IMR-90 (cell line): ENCODE data around the gene BEX5. TPM values are rescaled to one million over a fixed set of nuclear protein-coding genes. Genes with fewer than 3 reads are reported as not detected.

Source experiments
- ATAC-seq: fragments of 200-7000 bp; cut with Tn5 transposase; 2 replicates; pipeline ENCODE4 v1.9.1; 2020; ENCODE audit warnings: low read depth, mild to moderate bottlenecking, moderate library complexity
- BruUV-seq: library from RNA; stranded (reverse); fragments of 400-500 nt; replicated peaks from 2 replicates; lab custom pipeline; 2021; lab: Mats Ljungman, UMichigan
- CTCF ChIA-PET: fragments of 300-600 bp; formaldehyde crosslinking; extraction: SDS; loops from one replicate; lab custom pipeline; 2021; ENCODE audit warnings: antibody characterized with exemption; lab: Yijun Ruan, JAX
- POLR2A ChIA-PET: fragments of 300-600 bp; sonication (Branson Sonifier 250); formaldehyde crosslinking; loops from one replicate; lab custom pipeline; 2022; ENCODE audit warnings: antibody characterized with exemption; ENCODE audit not compliant: unreplicated experiment; lab: Charles Lee
- DNase-seq: peaks from one replicate; pipeline ENCODE4 v3.0.0; 2013
- H2AFZ ChIP-seq: replicated peaks from 2 replicates; pipeline ENCODE3; 2013; ENCODE audit warnings: low read length, mild to moderate bottlenecking; ENCODE audit not compliant: poor library complexity
- H2AK5ac ChIP-seq: 2 replicates; pipeline ENCODE4 v1.6.1; 2013; ENCODE audit warnings: low read depth, low read length, inconsistent platforms
- H2AK9ac ChIP-seq: replicated peaks from 2 replicates; pipeline ENCODE3; 2013; ENCODE audit warnings: mild to moderate bottlenecking, low read depth, low read length, moderate library complexity; ENCODE audit not compliant: poor library complexity
- H2BK120ac ChIP-seq: 2 replicates; pipeline ENCODE4 v1.6.1; 2013; ENCODE audit warnings: low read depth, low read length, inconsistent platforms
- H2BK15ac ChIP-seq: 3 replicates; pipeline ENCODE4 v1.6.1; 2013; ENCODE audit warnings: low read depth, low read length, inconsistent platforms
- H2BK20ac ChIP-seq: 2 replicates; pipeline ENCODE4 v1.6.1; 2013; ENCODE audit warnings: low read depth, mild to moderate bottlenecking, inconsistent platforms, low read length, moderate library complexity
- H2BK5ac ChIP-seq: 2 replicates; pipeline ENCODE4 v1.6.1; 2013; ENCODE audit warnings: mild to moderate bottlenecking, low read depth, low read length, inconsistent platforms; ENCODE audit not compliant: poor library complexity, severe bottlenecking
- H3K14ac ChIP-seq: replicated peaks from 2 replicates; pipeline ENCODE4 v1.6.1; 2013; ENCODE audit warnings: low read depth, low read length, inconsistent platforms
- H3K18ac ChIP-seq: 2 replicates; pipeline ENCODE4 v1.6.1; 2013; ENCODE audit warnings: low read depth, low read length, control low read depth
- H3K23ac ChIP-seq: 2 replicates; pipeline ENCODE4 v1.6.1; 2013; ENCODE audit warnings: low read depth, low read length, inconsistent platforms
- H3K27ac ChIP-seq: 2 replicates; pipeline ENCODE4 v1.5.1; 2013; ENCODE audit warnings: mild to moderate bottlenecking, control low read depth, low read length; ENCODE audit not compliant: insufficient read depth
- H3K27me3 ChIP-seq: 2 replicates; pipeline ENCODE4 v1.6.1; 2013; ENCODE audit warnings: low read length; ENCODE audit not compliant: control insufficient read depth, insufficient read depth
- H3K36me3 ChIP-seq: 2 replicates; pipeline ENCODE4 v1.6.1; 2013; ENCODE audit warnings: low read length, mixed read lengths; ENCODE audit not compliant: control insufficient read depth, insufficient read depth
- H3K4ac ChIP-seq: 2 replicates; pipeline ENCODE4 v1.6.1; 2013; ENCODE audit warnings: low read depth, low read length, inconsistent platforms
- H3K4me1 ChIP-seq: 2 replicates; pipeline ENCODE4 v1.6.1; 2013; ENCODE audit warnings: low read length, mixed read lengths; ENCODE audit not compliant: control insufficient read depth, insufficient read depth
- H3K4me2 ChIP-seq: 2 replicates; pipeline ENCODE4 v1.6.1; 2013; ENCODE audit warnings: low read depth, mild to moderate bottlenecking, control low read depth, low read length, moderate library complexity
- H3K4me3 ChIP-seq: 2 replicates; pipeline ENCODE4 v1.5.1; 2013; ENCODE audit warnings: low read depth, mild to moderate bottlenecking, control low read depth, low read length, moderate library complexity; ENCODE audit not compliant: insufficient read depth
- H3K56ac ChIP-seq: 2 replicates; pipeline ENCODE4 v1.6.1; 2013; ENCODE audit warnings: low read length, inconsistent platforms; ENCODE audit not compliant: insufficient read depth; ENCODE audit errors: extremely low read depth
- H3K79me1 ChIP-seq, 2 experiments: 2 replicates each; pipeline ENCODE4 v1.6.1; 2013; ENCODE audit warnings: low read length in 2 of 2, inconsistent platforms in 1 of 2, low read depth in 1 of 2
- H3K9ac ChIP-seq: 2 replicates; pipeline ENCODE4 v1.6.1; 2013; ENCODE audit warnings: low read depth, low read length, control low read depth
- H3K9me1 ChIP-seq: 2 replicates; pipeline ENCODE4 v1.6.1; 2013; ENCODE audit warnings: low read length, inconsistent platforms; ENCODE audit not compliant: insufficient read depth
- H3K9me3 ChIP-seq: 2 replicates; pipeline ENCODE4 v1.6.1; 2013; ENCODE audit warnings: low read length; ENCODE audit not compliant: control insufficient read depth, insufficient read depth
- H4K20me1 ChIP-seq: 2 replicates; pipeline ENCODE4 v1.6.1; 2013; ENCODE audit warnings: low read length, inconsistent platforms; ENCODE audit not compliant: insufficient read depth
- H4K5ac ChIP-seq: 2 replicates; pipeline ENCODE4 v1.6.1; 2013; ENCODE audit warnings: mild to moderate bottlenecking, low read depth, low read length, control low read depth
- H4K8ac ChIP-seq, 2 experiments: 2 replicates each; pipeline ENCODE4 v1.6.1; 2013; ENCODE audit warnings: low read depth in 2 of 2, low read length in 2 of 2, control low read depth in 1 of 2, inconsistent platforms in 1 of 2
- H4K91ac ChIP-seq: 2 replicates; pipeline ENCODE4 v1.6.1; 2013; ENCODE audit warnings: low read depth, low read length, inconsistent platforms; ENCODE audit not compliant: insufficient read depth
- FOS ChIP-seq: fragments of 150-350 bp; IDR thresholded peaks from 2 replicates; pipeline ENCODE4 v1.6.1; 2016; ENCODE audit warnings: low read depth, low read length
- MAFK ChIP-seq: IDR thresholded peaks from 2 replicates; pipeline ENCODE4 v1.6.1; 2012; ENCODE audit warnings: low read depth, low read length, improper control_type of control experiment
- MAZ ChIP-seq: IDR thresholded peaks from 2 replicates; pipeline ENCODE4 v1.6.1; 2012; ENCODE audit warnings: low read depth, mild to moderate bottlenecking, low read length, improper control_type of control experiment, moderate library complexity, borderline replicate concordance
- MXI1 ChIP-seq: IDR thresholded peaks from 2 replicates; pipeline ENCODE4 v1.6.1; 2012; ENCODE audit warnings: low read depth, mild to moderate bottlenecking, low read length, moderate library complexity, borderline replicate concordance
- POLR2A ChIP-seq: IDR thresholded peaks from 2 replicates; pipeline ENCODE4 v1.6.1; 2012; ENCODE audit warnings: mild to moderate bottlenecking, low read depth, low read length
- RAD21 ChIP-seq: IDR thresholded peaks from 2 replicates; pipeline ENCODE4 v1.6.1; 2012; ENCODE audit warnings: low read length, improper control_type of control experiment
- RCOR1 ChIP-seq: IDR thresholded peaks from 2 replicates; pipeline ENCODE4 v1.6.1; 2012; ENCODE audit warnings: mild to moderate bottlenecking, low read length, improper control_type of control experiment; ENCODE audit not compliant: insufficient replicate concordance
- RFX5 ChIP-seq: IDR thresholded peaks from 2 replicates; pipeline ENCODE4 v1.8.0; 2012; ENCODE audit warnings: low read depth, mild to moderate bottlenecking, low read length, moderate library complexity
- WGBS, 2 experiments: methylation state at CpG; one replicate each; pipeline versions ENCODE4 v1.1.5 to v1.1.7; 2013; ENCODE audit warnings: missing lambda C conversion rate in 2 of 2; ENCODE audit not compliant: insufficient read length in 1 of 2; ENCODE audit errors: extremely low coverage in 2 of 2; 5-methylcytosine and 5-hydroxymethylcytosine counted together
- dilution Hi-C: fragments of 300-500 bp; cut with HindIII; formaldehyde crosslinking; loops from one replicate; pipeline ENCODE4 v1.14.3; 2018; ENCODE audit warnings: low sequenced_read_pairs; ENCODE audit not compliant: unreplicated experiment
- in situ Hi-C: fragments of 300-500 bp; cut with MboI; formaldehyde crosslinking; loops from 3 replicates; pipeline ENCODE4 v1.14.3; 2019; ENCODE audit warnings: low sequenced_read_pairs, inconsistent platforms, mixed read lengths
- intact Hi-C: fragments of 100-400 bp; cut with micrococcal nuclease; formaldehyde crosslinking; loops from 2 replicates; pipeline ENCODE4 v1.10.0; 2022
- polyA plus RNA-seq, 3 experiments: library from polyadenylated mRNA; depleted of rRNA; stranded (reverse); fragments of >200 nt; gene quantifications; 2 replicates each; pipeline ENCODE4 v1.2.3, GENCODE V29; 2012; ENCODE audit warnings: low replicate concordance in 1 of 3
- total RNA-seq: library from RNA; depleted of rRNA; stranded (reverse); fragments of >200 nt; gene quantifications from 2 replicates; pipeline ENCODE4 v1.2.3, GENCODE V29; 2012
- TF ChIP-seq, protein P1 (sequence below): fragments of 150-350 bp; IDR thresholded peaks from 2 replicates; pipeline ENCODE4 v1.6.1; 2016; ENCODE audit warnings: low read depth, mild to moderate bottlenecking, low read length, moderate library complexity, borderline replicate concordance
- TF ChIP-seq, protein P2 (sequence below): fragments of 150-350 bp; IDR thresholded peaks from 2 replicates; pipeline ENCODE4 v1.6.1; 2017; ENCODE audit warnings: mild to moderate bottlenecking, antibody characterized with exemption, low read length, low read depth

BEX5 gene
- total and polyA plus RNA-seq, 2 of the 4 experiments (the other 2 are of a cell fraction): not detected

DNA sequence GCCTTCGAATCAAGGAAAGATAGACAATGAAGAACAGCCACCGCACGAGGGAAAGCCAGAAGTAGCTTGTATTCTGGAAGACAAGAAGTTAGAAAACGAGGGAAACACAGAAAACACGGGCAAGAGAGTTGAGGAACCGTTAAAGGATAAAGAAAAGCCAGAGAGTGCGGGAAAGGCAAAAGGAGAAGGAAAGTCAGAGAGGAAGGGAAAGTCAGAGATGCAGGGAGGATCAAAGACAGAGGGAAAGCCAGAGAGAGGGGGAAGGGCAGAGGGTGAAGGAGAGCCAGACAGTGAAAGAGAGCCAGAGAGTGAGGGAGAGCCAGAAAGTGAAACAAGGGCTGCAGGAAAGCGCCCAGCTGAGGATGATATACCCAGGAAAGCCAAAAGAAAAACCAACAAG, 28.9 kb downstream of the BEX5 start:
- H3K4me3 ChIP-seq: no peak overlapping the region
- no peaks in the 10 kb centered on the region for H3K9me3 ChIP-seq
- ChIA-PET CTCF (no interaction called here), POLR2A (no interaction called here)
- no peak for DNase-seq
- H3K18ac ChIP-seq: no peak overlapping the region
- H2BK20ac ChIP-seq: no peak overlapping the region
- H3K14ac ChIP-seq: no peak overlapping the region
- no peaks in the 10 kb centered on the region for H3K79me1 ChIP-seq
- H2AK9ac ChIP-seq: no peak overlapping the region
- no peak overlapping the region for H4K91ac ChIP-seq
- H3K56ac ChIP-seq: no peak overlapping the region
- no peaks in the 10 kb centered on the region for H3K9me1 ChIP-seq
- H3K9ac ChIP-seq: no peak overlapping the region
- H2BK5ac ChIP-seq: no peak overlapping the region
- in situ Hi-C loops (no loop called here), dilution Hi-C loops (no loop called here), intact Hi-C loops (no loop called here)
- peaks cover 4% of the 10 kb centered on the region for H3K27me3 ChIP-seq
- no peaks in the 10 kb centered on the region for H4K20me1 ChIP-seq
- H2BK120ac ChIP-seq: no peak overlapping the region
- no peak overlapping the region for H3K4me2 ChIP-seq
- H2AK5ac ChIP-seq: no peak overlapping the region
- ATAC-seq: no peak
- no peak overlapping the region for H2AFZ ChIP-seq
- 32% methylated on average over 7 of the region's 8 CpGs; no CpG with 5 or more reads in 1 of the 2 experiments for whole genome bisulfite sequencing, 2 experiments
- no peak overlapping the region for H2BK15ac ChIP-seq
- no peaks in the 10 kb centered on the region for H3K36me3 ChIP-seq
- no peak for TF ChIP-seq RFX5
- TF ChIP-seq POLR2A: no peak
- TF ChIP-seq, protein P1, sequence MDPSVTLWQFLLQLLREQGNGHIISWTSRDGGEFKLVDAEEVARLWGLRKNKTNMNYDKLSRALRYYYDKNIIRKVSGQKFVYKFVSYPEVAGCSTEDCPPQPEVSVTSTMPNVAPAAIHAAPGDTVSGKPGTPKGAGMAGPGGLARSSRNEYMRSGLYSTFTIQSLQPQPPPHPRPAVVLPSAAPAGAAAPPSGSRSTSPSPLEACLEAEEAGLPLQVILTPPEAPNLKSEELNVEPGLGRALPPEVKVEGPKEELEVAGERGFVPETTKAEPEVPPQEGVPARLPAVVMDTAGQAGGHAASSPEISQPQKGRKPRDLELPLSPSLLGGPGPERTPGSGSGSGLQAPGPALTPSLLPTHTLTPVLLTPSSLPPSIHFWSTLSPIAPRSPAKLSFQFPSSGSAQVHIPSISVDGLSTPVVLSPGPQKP: no peak
- no peak for TF ChIP-seq MXI1
- TF ChIP-seq MAFK: no peak
- no peak for TF ChIP-seq RAD21
- TF ChIP-seq, protein P2, sequence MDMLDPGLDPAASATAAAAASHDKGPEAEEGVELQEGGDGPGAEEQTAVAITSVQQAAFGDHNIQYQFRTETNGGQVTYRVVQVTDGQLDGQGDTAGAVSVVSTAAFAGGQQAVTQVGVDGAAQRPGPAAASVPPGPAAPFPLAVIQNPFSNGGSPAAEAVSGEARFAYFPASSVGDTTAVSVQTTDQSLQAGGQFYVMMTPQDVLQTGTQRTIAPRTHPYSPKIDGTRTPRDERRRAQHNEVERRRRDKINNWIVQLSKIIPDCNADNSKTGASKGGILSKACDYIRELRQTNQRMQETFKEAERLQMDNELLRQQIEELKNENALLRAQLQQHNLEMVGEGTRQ: no peak
- TF ChIP-seq RCOR1: no peak
- TF ChIP-seq MAZ: no peak
- no peak for TF ChIP-seq FOS
- H3K4ac ChIP-seq: no peak overlapping the region
- no peak overlapping the region for H4K8ac ChIP-seq
- no peak overlapping the region for H3K27ac ChIP-seq
- no peak overlapping the region for H4K5ac ChIP-seq
- no peaks in the 10 kb centered on the region for H3K4me1 ChIP-seq
- no peak overlapping the region for H3K23ac ChIP-seq
- no TSS peak for BruUV-seq
